Neutrophil (primary cell): ENCODE data around the gene HOXB3.

Source experiments
- H3K27ac ChIP-seq: fragments of 200-600 bp; sonication (generic); 2 replicates; pipeline ENCODE4 v1.5.1; 2016; ENCODE audit warnings: mild to moderate bottlenecking, moderate library complexity
- H3K27me3 ChIP-seq: fragments of 200-600 bp; sonication (generic); 2 replicates; pipeline ENCODE4 v1.6.0; 2016; ENCODE audit warnings: mild to moderate bottlenecking
- H3K36me3 ChIP-seq: fragments of 200-600 bp; sonication (generic); 2 replicates; pipeline ENCODE4 v1.5.1; 2017
- H3K4me1 ChIP-seq, 2 experiments: fragments of 200-600 bp in 1 of 2; sonication (generic) in 1 of 2; 1 replicate in 1 of 2; 2 replicates in 1 of 2; pipeline versions ENCODE4 v1.5.1 to v1.6.1; 2013 to 2016; ENCODE audit warnings: low read depth in 1 of 2, low read length in 1 of 2, mild to moderate bottlenecking in 1 of 2, moderate library complexity in 1 of 2; ENCODE audit not compliant: control insufficient read depth in 1 of 2, insufficient read depth in 1 of 2
- H3K4me3 ChIP-seq, 2 experiments: fragments of 200-600 bp in 1 of 2; sonication (generic) in 1 of 2; 1 replicate in 1 of 2; 2 replicates in 1 of 2; pipeline ENCODE4 v1.5.1; 2013 to 2016; ENCODE audit warnings: low read depth in 1 of 2, low read length in 1 of 2, mild to moderate bottlenecking in 1 of 2, moderate library complexity in 1 of 2
- H3K9me3 ChIP-seq: fragments of 200-600 bp; sonication (generic); 2 replicates; pipeline ENCODE4 v1.5.1; 2016
- CTCF ChIP-seq: fragments of 200-600 bp; sonication (generic); IDR thresholded peaks from 2 replicates; pipeline ENCODE4 v1.5.1; 2016; ENCODE audit warnings: antibody characterized with exemption

HOXB3 gene

GRCh38 chr17:48597778-48598631, 8.0 kb upstream of the HOXB3 start:
- H3K36me3 ChIP-seq: no peaks in the 10 kb centered on the region
- peaks cover 6 to 15% of the 10 kb centered on the region in 2 experiments for H3K4me1 ChIP-seq
- peak overlapping the region in 1 of 2 experiments; percentile 5 for H3K4me3 ChIP-seq
- H3K9me3 ChIP-seq: no peaks in the 10 kb centered on the region
- H3K27me3 ChIP-seq: peaks cover 100% of the 10 kb centered on the region
- TF ChIP-seq CTCF: no peak
- no peak overlapping the region for H3K27ac ChIP-seq

DNA sequence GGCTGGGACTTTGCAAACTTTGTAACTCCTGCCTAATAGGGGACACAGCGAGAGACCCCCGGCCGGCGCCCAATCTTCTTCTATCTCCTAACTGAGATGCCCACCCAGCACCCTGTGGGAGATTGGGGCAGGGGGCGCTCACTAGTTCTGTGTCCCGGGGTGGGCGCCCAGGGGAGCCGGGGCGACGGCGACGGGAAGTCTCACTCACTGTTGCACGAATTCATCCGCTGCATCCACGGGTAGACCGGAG, 7.4 kb upstream of the HOXB3 start:
- Histone ChIP-seq H3K36me3 (no peaks in the 10 kb centered on the region), H3K27ac (no peak overlapping the region), H3K4me3 (peak overlapping the region in 1 of 2 experiments; percentile 5), H3K27me3 (peaks cover 100% of the 10 kb centered on the region), H3K9me3 (no peaks in the 10 kb centered on the region), H3K4me1 (peaks cover 6 to 16% of the 10 kb centered on the region in 2 experiments)
- no peak for TF ChIP-seq CTCF

DNA sequence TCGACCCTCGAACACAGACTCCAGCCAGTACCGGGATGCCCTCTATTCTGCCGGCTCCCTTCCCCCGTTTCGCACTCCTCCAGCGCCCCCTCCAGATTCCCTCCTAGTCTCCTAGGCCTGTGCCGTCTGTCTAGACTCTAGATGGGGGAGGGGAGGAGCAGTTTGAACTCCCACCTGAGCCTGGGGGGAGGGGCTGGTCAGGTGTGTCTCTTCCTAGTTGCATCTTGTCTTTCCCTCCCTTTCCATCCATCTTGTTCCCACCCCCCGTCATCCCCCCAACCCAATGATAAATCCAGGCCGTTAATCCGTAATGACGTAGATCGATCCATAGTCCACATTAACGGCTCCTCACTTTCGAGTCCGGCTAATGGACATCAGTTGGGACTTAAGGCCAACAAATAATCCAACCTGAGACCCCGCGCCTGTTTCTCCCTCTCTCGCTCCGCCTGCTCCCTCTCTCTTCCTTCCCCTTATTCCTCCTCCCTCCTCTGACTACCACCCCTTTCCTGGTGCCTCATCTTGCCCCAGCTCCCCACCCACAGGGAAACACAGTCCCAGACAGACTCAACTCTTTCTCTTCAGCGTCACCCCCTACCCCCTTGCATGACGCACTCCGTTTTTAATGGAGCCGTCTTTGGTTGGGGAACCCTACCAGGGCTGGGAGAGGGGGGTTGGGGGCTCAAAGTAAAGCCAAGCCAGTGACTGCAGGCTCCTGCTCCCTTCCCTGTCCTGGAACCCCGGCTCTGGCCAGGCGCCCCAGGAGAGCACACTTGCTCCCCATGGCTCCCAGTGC, 6.9 kb upstream of the HOXB3 start:
- peaks cover 6 to 16% of the 10 kb centered on the region in 2 experiments for H3K4me1 ChIP-seq
- no peak overlapping the region for H3K27ac ChIP-seq
- H3K4me3 ChIP-seq: no peak overlapping the region
- H3K27me3 ChIP-seq: peaks cover 100% of the 10 kb centered on the region
- H3K36me3 ChIP-seq: no peaks in the 10 kb centered on the region
- H3K9me3 ChIP-seq: no peaks in the 10 kb centered on the region
- no peak for TF ChIP-seq CTCF

DNA sequence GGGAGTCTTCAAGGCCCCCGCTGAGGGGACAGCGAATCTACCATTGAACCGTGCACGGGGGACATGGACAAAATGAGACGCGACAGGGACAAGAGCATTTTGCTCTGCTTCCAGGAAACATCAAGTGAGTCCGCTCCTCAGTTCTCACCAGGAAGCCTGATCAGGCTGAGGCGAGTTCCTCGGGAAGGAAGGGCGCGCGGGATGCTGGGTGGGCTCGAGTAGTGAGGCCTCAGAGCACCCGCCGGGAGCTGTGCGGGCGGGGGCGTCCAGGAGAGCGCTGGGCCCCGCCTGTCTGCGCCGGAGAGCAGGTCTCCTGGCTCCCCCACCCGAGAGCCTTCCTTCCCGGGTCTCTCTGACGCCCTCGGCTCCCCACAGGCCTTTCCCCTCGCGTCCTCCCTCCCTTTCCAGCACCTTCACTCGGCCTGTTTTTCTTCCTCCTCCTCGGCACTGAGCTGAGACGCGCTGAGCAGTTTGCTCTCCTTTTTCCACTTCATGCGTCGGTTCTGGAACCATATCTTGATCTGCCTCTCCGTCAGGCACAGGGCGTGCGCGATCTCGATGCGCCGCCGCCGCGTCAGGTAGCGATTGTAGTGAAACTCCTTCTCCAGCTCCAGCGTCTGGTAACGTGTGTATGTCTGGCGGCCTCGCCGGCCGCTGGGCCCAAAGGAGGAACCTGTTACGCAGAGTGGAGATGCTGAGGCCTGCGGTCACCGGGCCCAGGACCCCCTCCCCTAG, 6.1 kb upstream of the HOXB3 start:
- Histone ChIP-seq H3K27ac (no peak overlapping the region), H3K4me1 (peaks cover 6 to 16% of the 10 kb centered on the region in 2 experiments), H3K27me3 (peaks cover 100% of the 10 kb centered on the region), H3K4me3 (no peak overlapping the region), H3K36me3 (no peaks in the 10 kb centered on the region), H3K9me3 (no peaks in the 10 kb centered on the region)
- no peak for TF ChIP-seq CTCF

GRCh38 chr17:48595278-48595999, 5.4 kb upstream of the HOXB3 start:
- Histone ChIP-seq H3K36me3 (no peaks in the 10 kb centered on the region), H3K4me3 (no peak overlapping the region), H3K27me3 (peaks cover 100% of the 10 kb centered on the region), H3K27ac (no peak overlapping the region), H3K4me1 (peaks cover 6 to 16% of the 10 kb centered on the region in 2 experiments), H3K9me3 (no peaks in the 10 kb centered on the region)
- TF ChIP-seq CTCF: no peak
